ENCODE results near the gene SV2C. TPM values are rescaled to one million over a fixed set of nuclear protein-coding genes. Genes with fewer than 3 reads are reported as not detected.
"Not testable (repeated sequence)": the region's sequence is repeated elsewhere in the genome, so short reads cannot be mapped to it uniquely, and the experiment has no call there.

The SV2C gene
- total RNA-seq, 1 donor from 2014 or later: 0.18 TPM

DNA sequence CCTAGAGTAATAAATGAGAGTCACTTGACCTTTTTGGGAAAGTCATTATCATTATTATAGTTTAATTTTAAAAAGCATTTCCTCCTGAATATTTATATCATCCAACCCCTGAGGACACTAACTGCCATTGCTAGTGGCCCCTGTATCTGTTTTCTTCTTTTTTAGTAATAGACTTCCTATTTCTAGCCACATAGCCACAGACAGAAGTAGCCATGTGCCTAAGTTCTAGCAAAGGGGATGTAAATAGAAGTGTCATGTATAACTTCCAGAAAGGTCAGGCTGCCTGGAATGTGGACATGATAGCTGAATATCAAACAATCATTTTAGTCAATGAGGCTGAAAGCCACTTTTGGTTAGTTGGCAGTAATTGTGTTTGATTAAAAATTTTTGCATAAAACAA lies 282.4 kb downstream of the SV2C start:
- no peak for TF ChIP-seq CTCF (IDR thresholded peaks at IDR 0.05; ENCODE audit: unreplicated experiment)
- no peaks in the 10 kb centered on the region for H3K27me3 Mint-ChIP-seq (ENCODE audit: low read depth)
- DNase-seq (ENCODE audit: low spot score in 2 of 2, unreplicated experiment in 2 of 2): no peak
- H3K9me3 Mint-ChIP-seq: no peaks in the 10 kb centered on the region
- no peaks in the 10 kb centered on the region for H3K36me3 Mint-ChIP-seq
- H3K4me3 Mint-ChIP-seq: no peak overlapping the region
- peaks cover 23% of the 10 kb centered on the region for H3K4me1 Mint-ChIP-seq
- H3K27ac Mint-ChIP-seq: no peak overlapping the region

DNA sequence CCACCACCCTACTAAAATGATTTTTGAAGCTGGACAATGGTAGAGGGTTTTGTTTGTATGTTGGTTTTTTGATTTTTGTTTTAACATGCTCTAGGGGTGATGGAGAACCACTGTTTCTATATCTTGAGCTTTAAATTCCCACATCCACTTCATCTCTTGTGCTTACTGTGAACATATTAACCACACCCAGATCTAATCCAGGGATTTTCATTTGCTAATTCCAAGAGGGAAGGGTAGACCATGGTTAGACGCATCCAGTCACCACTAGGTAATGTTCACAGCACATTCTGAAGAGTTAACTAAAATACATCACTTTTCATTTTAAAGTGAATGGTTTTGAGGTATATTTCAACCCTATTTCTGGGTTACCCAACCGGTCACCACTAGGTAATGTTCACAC lies 283.4 kb downstream of the SV2C start:
- no peak overlapping the region for H3K4me3 Mint-ChIP-seq
- H3K4me1 Mint-ChIP-seq: peaks cover 23% of the 10 kb centered on the region
- no peaks in the 10 kb centered on the region for H3K9me3 Mint-ChIP-seq
- TF ChIP-seq CTCF (IDR thresholded peaks at IDR 0.05; ENCODE audit: unreplicated experiment): no peak
- no peak overlapping the region for H3K27ac Mint-ChIP-seq
- no peak for DNase-seq (ENCODE audit: low spot score in 2 of 2, unreplicated experiment in 2 of 2)
- no peaks in the 10 kb centered on the region for H3K27me3 Mint-ChIP-seq (ENCODE audit: low read depth)
- H3K36me3 Mint-ChIP-seq: no peaks in the 10 kb centered on the region

DNA sequence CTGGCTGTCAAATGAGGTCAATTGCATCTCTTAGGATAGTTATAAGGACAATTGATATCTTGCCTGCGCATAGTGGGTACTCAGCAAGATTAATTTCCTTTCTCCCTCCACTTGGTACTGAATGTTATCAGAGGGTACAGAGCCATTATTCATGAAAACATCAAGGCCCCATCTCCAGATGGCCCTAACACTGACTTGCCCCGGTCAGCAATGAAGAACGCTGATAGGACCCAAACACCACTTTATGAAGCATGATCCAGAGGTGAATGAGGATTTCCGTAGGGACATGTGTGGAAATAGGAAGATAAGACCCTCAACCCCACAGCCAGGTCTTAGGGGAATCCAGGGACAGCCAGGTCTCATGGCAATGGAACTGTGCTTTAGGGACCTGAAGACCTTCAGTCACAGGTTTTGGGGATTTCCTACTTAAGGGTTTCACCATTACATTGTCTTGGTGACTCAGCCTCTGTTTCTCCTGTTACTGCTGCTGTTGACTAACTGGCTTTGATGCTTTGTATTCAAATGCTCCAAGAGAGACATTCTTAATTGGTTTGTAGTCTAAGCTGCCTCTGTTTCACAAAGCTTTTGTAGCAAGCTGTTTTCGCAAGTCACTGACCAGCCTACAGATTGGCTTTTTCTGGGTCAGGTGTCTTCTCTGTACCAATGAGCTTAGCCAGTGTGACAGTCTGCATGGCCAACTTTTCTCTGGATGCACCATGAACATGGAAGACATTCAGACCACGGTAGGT lies 284.6 kb downstream of the SV2C start:
- H3K36me3 Mint-ChIP-seq: no peaks in the 10 kb centered on the region
- no peaks in the 10 kb centered on the region for H3K27me3 Mint-ChIP-seq (ENCODE audit: low read depth)
- H3K27ac Mint-ChIP-seq: no peak overlapping the region
- no peak for DNase-seq (ENCODE audit: low spot score in 2 of 2, unreplicated experiment in 2 of 2)
- H3K4me3 Mint-ChIP-seq: no peak overlapping the region
- no peaks in the 10 kb centered on the region for H3K9me3 Mint-ChIP-seq
- TF ChIP-seq CTCF (IDR thresholded peaks at IDR 0.05; ENCODE audit: unreplicated experiment): no peak
- peaks cover 34% of the 10 kb centered on the region for H3K4me1 Mint-ChIP-seq

DNA sequence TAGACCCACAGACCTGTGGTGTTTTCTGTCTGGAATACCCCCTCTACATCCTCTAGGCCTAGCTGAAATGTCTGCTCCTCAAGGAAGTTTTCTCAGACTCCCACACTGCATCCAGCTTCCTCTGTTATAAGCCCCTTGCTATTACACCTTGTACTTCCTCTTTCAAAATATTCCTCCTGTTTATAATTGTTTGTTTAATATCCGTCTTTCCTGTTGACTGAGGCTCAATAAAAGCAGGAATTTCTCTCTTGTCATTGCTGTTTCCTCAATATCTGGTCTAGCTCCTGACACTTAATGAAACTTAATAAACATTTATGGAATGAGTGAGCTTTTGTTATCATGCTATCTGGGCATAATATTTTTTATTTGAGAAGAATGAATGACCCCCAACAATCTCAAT lies 285.8 kb downstream of the SV2C start:
- no peaks in the 10 kb centered on the region for H3K9me3 Mint-ChIP-seq
- H3K4me3 Mint-ChIP-seq: no peak overlapping the region
- no peak overlapping the region for H3K27ac Mint-ChIP-seq
- no peak for DNase-seq (ENCODE audit: low spot score in 2 of 2, unreplicated experiment in 2 of 2)
- H3K27me3 Mint-ChIP-seq (ENCODE audit: low read depth): no peaks in the 10 kb centered on the region
- TF ChIP-seq CTCF (IDR thresholded peaks at IDR 0.05; ENCODE audit: unreplicated experiment): no peak
- H3K36me3 Mint-ChIP-seq: no peaks in the 10 kb centered on the region
- peaks cover 32% of the 10 kb centered on the region for H3K4me1 Mint-ChIP-seq

DNA sequence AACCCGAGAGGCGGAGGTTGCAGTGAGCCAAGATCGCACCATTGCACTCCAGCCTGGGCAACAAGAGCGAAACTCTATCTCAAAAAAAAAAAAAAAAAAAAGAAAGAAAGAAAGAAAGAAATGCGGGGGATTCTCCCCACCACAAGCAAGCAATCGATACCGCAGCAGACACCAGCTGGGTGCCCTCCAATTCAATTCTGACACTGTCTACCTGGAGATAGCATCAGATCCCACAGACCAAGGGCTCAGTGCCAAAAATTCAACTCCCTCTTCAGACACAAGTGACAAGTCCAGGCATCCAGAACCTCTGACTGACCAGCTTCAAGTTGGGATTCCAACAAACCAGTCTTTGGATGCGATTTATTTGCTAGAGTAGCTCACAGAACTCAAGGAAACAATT lies 286.5 kb downstream of the SV2C start:
- peaks cover 28% of the 10 kb centered on the region for H3K4me1 Mint-ChIP-seq
- not testable (repeated sequence) for H3K27ac Mint-ChIP-seq; H3K27me3 Mint-ChIP-seq (ENCODE audit: low read depth); H3K9me3 Mint-ChIP-seq; DNase-seq (ENCODE audit: low spot score in 2 of 2, unreplicated experiment in 2 of 2); H3K4me3 Mint-ChIP-seq; H3K36me3 Mint-ChIP-seq

DNA sequence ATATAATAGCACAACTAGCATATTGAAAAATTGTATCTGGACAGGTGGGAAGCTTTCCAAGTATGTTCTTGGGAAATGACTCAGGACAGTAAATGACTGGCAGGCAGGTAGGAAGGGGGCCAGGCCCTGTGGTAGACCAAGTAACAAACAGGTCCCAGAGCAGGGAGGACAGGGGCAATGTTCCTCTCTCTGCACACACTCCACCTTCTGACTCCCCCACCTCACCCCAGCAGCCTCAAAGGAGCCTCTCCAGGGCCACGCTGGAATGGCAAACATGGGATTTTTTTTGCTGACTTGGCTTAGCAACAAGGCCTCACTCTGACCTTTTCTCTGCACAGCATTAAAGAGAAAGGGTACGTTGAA lies 288.8 kb downstream of the SV2C start:
- Mint-ChIP-seq H3K27me3 (ENCODE audit: low read depth) (no peaks in the 10 kb centered on the region), H3K36me3 (no peaks in the 10 kb centered on the region), H3K4me1 (peaks cover 17% of the 10 kb centered on the region), H3K9me3 (no peaks in the 10 kb centered on the region), H3K27ac (peak overlapping the region; percentile 7), H3K4me3 (no peak overlapping the region)
- no peak for TF ChIP-seq CTCF (IDR thresholded peaks at IDR 0.05; ENCODE audit: unreplicated experiment)
- no peak for DNase-seq (ENCODE audit: low spot score in 2 of 2, unreplicated experiment in 2 of 2)
